B cell (primary cell): Measurements from ENCODE around the gene FUT7.

ENCODE experiments used
- EZH2 ChIP-seq: IDR thresholded peaks from 2 replicates; pipeline ENCODE4 v1.6.1; 2012; ENCODE audit warnings: borderline replicate concordance, low read depth, mild to moderate bottlenecking, moderate library complexity, low read length; ENCODE audit not compliant: insufficient read depth, poor library complexity, severe bottlenecking
- TF ChIP-seq, protein P1 (sequence below): fragments of 200-600 bp; IDR thresholded peaks from one replicate; pipeline ENCODE4 v1.8.0; 2022; ENCODE audit warnings: antibody characterized with exemption, mild to moderate bottlenecking

DNA sequence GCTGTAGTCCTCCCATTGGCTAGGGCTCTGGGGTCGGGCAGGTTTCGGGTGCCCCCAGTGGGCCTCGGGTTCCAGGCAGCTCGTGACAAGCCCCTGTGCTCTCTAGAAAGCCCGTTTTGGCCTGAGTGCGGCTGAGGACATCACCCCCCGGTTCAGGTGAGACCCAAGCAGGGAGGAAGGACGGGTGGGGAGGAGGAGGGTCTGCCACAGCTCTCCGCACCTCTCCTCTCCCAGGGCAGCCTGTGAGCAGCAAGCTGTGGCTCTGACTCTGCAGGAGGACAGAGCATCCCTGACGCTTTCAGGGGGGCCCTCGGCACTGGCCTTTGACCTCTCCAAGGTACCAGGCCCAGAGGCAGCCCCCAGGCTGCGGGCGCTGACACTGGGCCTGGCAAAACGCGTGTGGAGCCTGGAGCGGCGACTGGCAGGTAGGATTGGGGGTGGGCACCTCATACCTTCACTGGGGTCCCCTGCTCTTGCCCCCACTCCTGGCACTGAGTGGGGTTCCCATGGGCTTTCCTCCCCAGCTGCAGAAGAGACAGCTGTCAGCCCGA, 39.0 kb downstream of the FUT7 start:
- TF ChIP-seq, protein P1, sequence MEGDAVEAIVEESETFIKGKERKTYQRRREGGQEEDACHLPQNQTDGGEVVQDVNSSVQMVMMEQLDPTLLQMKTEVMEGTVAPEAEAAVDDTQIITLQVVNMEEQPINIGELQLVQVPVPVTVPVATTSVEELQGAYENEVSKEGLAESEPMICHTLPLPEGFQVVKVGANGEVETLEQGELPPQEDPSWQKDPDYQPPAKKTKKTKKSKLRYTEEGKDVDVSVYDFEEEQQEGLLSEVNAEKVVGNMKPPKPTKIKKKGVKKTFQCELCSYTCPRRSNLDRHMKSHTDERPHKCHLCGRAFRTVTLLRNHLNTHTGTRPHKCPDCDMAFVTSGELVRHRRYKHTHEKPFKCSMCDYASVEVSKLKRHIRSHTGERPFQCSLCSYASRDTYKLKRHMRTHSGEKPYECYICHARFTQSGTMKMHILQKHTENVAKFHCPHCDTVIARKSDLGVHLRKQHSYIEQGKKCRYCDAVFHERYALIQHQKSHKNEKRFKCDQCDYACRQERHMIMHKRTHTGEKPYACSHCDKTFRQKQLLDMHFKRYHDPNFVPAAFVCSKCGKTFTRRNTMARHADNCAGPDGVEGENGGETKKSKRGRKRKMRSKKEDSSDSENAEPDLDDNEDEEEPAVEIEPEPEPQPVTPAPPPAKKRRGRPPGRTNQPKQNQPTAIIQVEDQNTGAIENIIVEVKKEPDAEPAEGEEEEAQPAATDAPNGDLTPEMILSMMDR, result no peak
- TF ChIP-seq EZH2, result no peak
